IMR-90 (cell line): ENCODE results near the gene BRCA2. TPM values are rescaled to one million over a fixed set of nuclear protein-coding genes. Genes with fewer than 3 reads are reported as not detected.

Experiments
- ATAC-seq: fragments of 200-7000 bp; cut with Tn5 transposase; 2 replicates; pipeline ENCODE4 v1.9.1; 2020; ENCODE audit warnings: low read depth, mild to moderate bottlenecking, moderate library complexity
- BruUV-seq: library from RNA; stranded (reverse); fragments of 400-500 nt; replicated peaks from 2 replicates; lab custom pipeline; 2021; lab: Mats Ljungman, UMichigan
- CTCF ChIA-PET: fragments of 300-600 bp; formaldehyde crosslinking; extraction: SDS; loops from one replicate; lab custom pipeline; 2021; ENCODE audit warnings: antibody characterized with exemption; lab: Yijun Ruan, JAX
- POLR2A ChIA-PET: fragments of 300-600 bp; sonication (Branson Sonifier 250); formaldehyde crosslinking; loops from one replicate; lab custom pipeline; 2022; ENCODE audit warnings: antibody characterized with exemption; ENCODE audit not compliant: unreplicated experiment; lab: Charles Lee
- DNase-seq: peaks from one replicate; pipeline ENCODE4 v3.0.0; 2013
- H2AFZ ChIP-seq: replicated peaks from 2 replicates; pipeline ENCODE3; 2013; ENCODE audit warnings: low read length, mild to moderate bottlenecking; ENCODE audit not compliant: poor library complexity
- H2AK5ac ChIP-seq: 2 replicates; pipeline ENCODE4 v1.6.1; 2013; ENCODE audit warnings: low read depth, low read length, inconsistent platforms
- H2AK9ac ChIP-seq: replicated peaks from 2 replicates; pipeline ENCODE3; 2013; ENCODE audit warnings: mild to moderate bottlenecking, low read depth, low read length, moderate library complexity; ENCODE audit not compliant: poor library complexity
- H2BK120ac ChIP-seq: 2 replicates; pipeline ENCODE4 v1.6.1; 2013; ENCODE audit warnings: low read depth, low read length, inconsistent platforms
- H2BK15ac ChIP-seq: 3 replicates; pipeline ENCODE4 v1.6.1; 2013; ENCODE audit warnings: low read depth, low read length, inconsistent platforms
- H2BK20ac ChIP-seq: 2 replicates; pipeline ENCODE4 v1.6.1; 2013; ENCODE audit warnings: low read depth, mild to moderate bottlenecking, inconsistent platforms, low read length, moderate library complexity
- H2BK5ac ChIP-seq: 2 replicates; pipeline ENCODE4 v1.6.1; 2013; ENCODE audit warnings: mild to moderate bottlenecking, low read depth, low read length, inconsistent platforms; ENCODE audit not compliant: poor library complexity, severe bottlenecking
- H3K14ac ChIP-seq: replicated peaks from 2 replicates; pipeline ENCODE4 v1.6.1; 2013; ENCODE audit warnings: low read depth, low read length, inconsistent platforms
- H3K18ac ChIP-seq: 2 replicates; pipeline ENCODE4 v1.6.1; 2013; ENCODE audit warnings: low read depth, low read length, control low read depth
- H3K23ac ChIP-seq: 2 replicates; pipeline ENCODE4 v1.6.1; 2013; ENCODE audit warnings: low read depth, low read length, inconsistent platforms
- H3K27ac ChIP-seq: 2 replicates; pipeline ENCODE4 v1.5.1; 2013; ENCODE audit warnings: mild to moderate bottlenecking, control low read depth, low read length; ENCODE audit not compliant: insufficient read depth
- H3K27me3 ChIP-seq: 2 replicates; pipeline ENCODE4 v1.6.1; 2013; ENCODE audit warnings: low read length; ENCODE audit not compliant: control insufficient read depth, insufficient read depth
- H3K36me3 ChIP-seq: 2 replicates; pipeline ENCODE4 v1.6.1; 2013; ENCODE audit warnings: low read length, mixed read lengths; ENCODE audit not compliant: control insufficient read depth, insufficient read depth
- H3K4ac ChIP-seq: 2 replicates; pipeline ENCODE4 v1.6.1; 2013; ENCODE audit warnings: low read depth, low read length, inconsistent platforms
- H3K4me1 ChIP-seq: 2 replicates; pipeline ENCODE4 v1.6.1; 2013; ENCODE audit warnings: low read length, mixed read lengths; ENCODE audit not compliant: control insufficient read depth, insufficient read depth
- H3K4me2 ChIP-seq: 2 replicates; pipeline ENCODE4 v1.6.1; 2013; ENCODE audit warnings: low read depth, mild to moderate bottlenecking, control low read depth, low read length, moderate library complexity
- H3K4me3 ChIP-seq: 2 replicates; pipeline ENCODE4 v1.5.1; 2013; ENCODE audit warnings: low read depth, mild to moderate bottlenecking, control low read depth, low read length, moderate library complexity; ENCODE audit not compliant: insufficient read depth
- H3K56ac ChIP-seq: 2 replicates; pipeline ENCODE4 v1.6.1; 2013; ENCODE audit warnings: low read length, inconsistent platforms; ENCODE audit not compliant: insufficient read depth; ENCODE audit errors: extremely low read depth
- H3K79me1 ChIP-seq, 2 experiments: 2 replicates each; pipeline ENCODE4 v1.6.1; 2013; ENCODE audit warnings: low read length in 2 of 2, inconsistent platforms in 1 of 2, low read depth in 1 of 2
- H3K9ac ChIP-seq: 2 replicates; pipeline ENCODE4 v1.6.1; 2013; ENCODE audit warnings: low read depth, low read length, control low read depth
- H3K9me1 ChIP-seq: 2 replicates; pipeline ENCODE4 v1.6.1; 2013; ENCODE audit warnings: low read length, inconsistent platforms; ENCODE audit not compliant: insufficient read depth
- H3K9me3 ChIP-seq: 2 replicates; pipeline ENCODE4 v1.6.1; 2013; ENCODE audit warnings: low read length; ENCODE audit not compliant: control insufficient read depth, insufficient read depth
- H4K20me1 ChIP-seq: 2 replicates; pipeline ENCODE4 v1.6.1; 2013; ENCODE audit warnings: low read length, inconsistent platforms; ENCODE audit not compliant: insufficient read depth
- H4K5ac ChIP-seq: 2 replicates; pipeline ENCODE4 v1.6.1; 2013; ENCODE audit warnings: mild to moderate bottlenecking, low read depth, low read length, control low read depth
- H4K8ac ChIP-seq, 2 experiments: 2 replicates each; pipeline ENCODE4 v1.6.1; 2013; ENCODE audit warnings: low read depth in 2 of 2, low read length in 2 of 2, control low read depth in 1 of 2, inconsistent platforms in 1 of 2
- H4K91ac ChIP-seq: 2 replicates; pipeline ENCODE4 v1.6.1; 2013; ENCODE audit warnings: low read depth, low read length, inconsistent platforms; ENCODE audit not compliant: insufficient read depth
- BHLHE40 ChIP-seq: fragments of 150-350 bp; IDR thresholded peaks from 2 replicates; pipeline ENCODE4 v1.6.1; 2016; ENCODE audit warnings: mild to moderate bottlenecking, low read depth, low read length
- CEBPB ChIP-seq: IDR thresholded peaks from 2 replicates; pipeline ENCODE4 v1.6.1; 2012; ENCODE audit warnings: low read depth, low read length, improper control_type of control experiment
- CHD1 ChIP-seq: IDR thresholded peaks from 2 replicates; pipeline ENCODE4 v1.6.1; 2012; ENCODE audit warnings: low read depth, low read length, improper control_type of control experiment
- FOS ChIP-seq: fragments of 150-350 bp; IDR thresholded peaks from 2 replicates; pipeline ENCODE4 v1.6.1; 2016; ENCODE audit warnings: low read depth, low read length
- MAZ ChIP-seq: IDR thresholded peaks from 2 replicates; pipeline ENCODE4 v1.6.1; 2012; ENCODE audit warnings: low read depth, mild to moderate bottlenecking, low read length, improper control_type of control experiment, moderate library complexity, borderline replicate concordance
- MXI1 ChIP-seq: IDR thresholded peaks from 2 replicates; pipeline ENCODE4 v1.6.1; 2012; ENCODE audit warnings: low read depth, mild to moderate bottlenecking, low read length, moderate library complexity, borderline replicate concordance
- NFE2L2 ChIP-seq: fragments of 150-350 bp; IDR thresholded peaks from 2 replicates; pipeline ENCODE4 v1.6.1; 2016; ENCODE audit warnings: low read depth, mild to moderate bottlenecking, low read length
- POLR2A ChIP-seq: IDR thresholded peaks from 2 replicates; pipeline ENCODE4 v1.6.1; 2012; ENCODE audit warnings: mild to moderate bottlenecking, low read depth, low read length
- RAD21 ChIP-seq: IDR thresholded peaks from 2 replicates; pipeline ENCODE4 v1.6.1; 2012; ENCODE audit warnings: low read length, improper control_type of control experiment
- RCOR1 ChIP-seq: IDR thresholded peaks from 2 replicates; pipeline ENCODE4 v1.6.1; 2012; ENCODE audit warnings: mild to moderate bottlenecking, low read length, improper control_type of control experiment; ENCODE audit not compliant: insufficient replicate concordance
- RFX5 ChIP-seq: IDR thresholded peaks from 2 replicates; pipeline ENCODE4 v1.8.0; 2012; ENCODE audit warnings: low read depth, mild to moderate bottlenecking, low read length, moderate library complexity
- SMC3 ChIP-seq: fragments of 150-350 bp; IDR thresholded peaks from 2 replicates; pipeline ENCODE4 v1.6.1; 2016; ENCODE audit warnings: low read depth, mild to moderate bottlenecking, antibody characterized with exemption, low read length, moderate library complexity
- WGBS, 2 experiments: methylation state at CpG; one replicate each; pipeline versions ENCODE4 v1.1.5 to v1.1.7; 2013; ENCODE audit warnings: missing lambda C conversion rate in 2 of 2; ENCODE audit not compliant: insufficient read length in 1 of 2; ENCODE audit errors: extremely low coverage in 2 of 2; 5-methylcytosine and 5-hydroxymethylcytosine counted together
- dilution Hi-C: fragments of 300-500 bp; cut with HindIII; formaldehyde crosslinking; loops from one replicate; pipeline ENCODE4 v1.14.3; 2018; ENCODE audit warnings: low sequenced_read_pairs; ENCODE audit not compliant: unreplicated experiment
- in situ Hi-C: fragments of 300-500 bp; cut with MboI; formaldehyde crosslinking; loops from 3 replicates; pipeline ENCODE4 v1.14.3; 2019; ENCODE audit warnings: low sequenced_read_pairs, inconsistent platforms, mixed read lengths
- intact Hi-C: fragments of 100-400 bp; cut with micrococcal nuclease; formaldehyde crosslinking; loops from 2 replicates; pipeline ENCODE4 v1.10.0; 2022
- polyA plus RNA-seq, 3 experiments: library from polyadenylated mRNA; depleted of rRNA; stranded (reverse); fragments of >200 nt; gene quantifications; 2 replicates each; pipeline ENCODE4 v1.2.3, GENCODE V29; 2012; ENCODE audit warnings: low replicate concordance in 1 of 3
- total RNA-seq: library from RNA; depleted of rRNA; stranded (reverse); fragments of >200 nt; gene quantifications from 2 replicates; pipeline ENCODE4 v1.2.3, GENCODE V29; 2012
- TF ChIP-seq, protein P1 (sequence below): fragments of 150-350 bp; IDR thresholded peaks from 2 replicates; pipeline ENCODE4 v1.6.1; 2016; ENCODE audit warnings: low read depth, mild to moderate bottlenecking, low read length, moderate library complexity, borderline replicate concordance
- TF ChIP-seq, protein P2 (sequence below): fragments of 150-350 bp; IDR thresholded peaks from 2 replicates; pipeline ENCODE4 v1.6.1; 2017; ENCODE audit warnings: mild to moderate bottlenecking, antibody characterized with exemption, low read length, low read depth

Gene BRCA2
- total and polyA plus RNA-seq, 2 of the 4 experiments (the other 2 are of a cell fraction): 2.0 to 9.7 TPM

DNA sequence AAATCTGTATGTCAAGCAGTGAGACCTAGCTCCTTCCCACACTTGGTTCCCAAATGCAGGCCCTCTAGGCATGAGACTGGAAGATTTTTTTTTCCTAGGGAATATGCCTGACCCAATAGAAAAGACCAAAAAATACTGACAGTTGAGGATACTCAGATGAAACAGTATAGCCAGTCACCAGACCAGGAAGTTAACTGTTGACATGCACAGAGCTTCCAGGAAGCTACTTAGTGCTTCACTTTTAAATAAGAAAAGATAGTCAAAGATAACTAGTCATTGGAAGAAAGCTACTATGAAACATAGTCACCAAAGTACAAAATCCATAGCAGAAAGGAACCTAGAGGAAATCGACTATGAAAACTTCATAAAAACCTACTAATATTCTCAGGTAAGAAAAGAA lies 32.3 kb downstream of the BRCA2 start:
- Histone ChIP-seq H3K9me3 (no peaks in the 10 kb centered on the region), H3K56ac (no peak overlapping the region), H3K9me1 (no peaks in the 10 kb centered on the region), H3K4ac (no peak overlapping the region), H3K4me3 (no peak overlapping the region), H2BK20ac (no peak overlapping the region), H4K91ac (no peak overlapping the region), H3K27me3 (no peaks in the 10 kb centered on the region), H3K4me2 (no peak overlapping the region), H2AK9ac (no peak overlapping the region), H3K36me3 (no peaks in the 10 kb centered on the region), H3K27ac (no peak overlapping the region), H4K20me1 (no peaks in the 10 kb centered on the region), H3K79me1 (no peaks in the 10 kb centered on the region), H2BK5ac (no peak overlapping the region), H2AFZ (no peak overlapping the region), H3K9ac (no peak overlapping the region), H3K18ac (no peak overlapping the region), H4K8ac (no peak overlapping the region), H3K23ac (no peak overlapping the region), H2BK120ac (no peak overlapping the region), H3K4me1 (no peaks in the 10 kb centered on the region), H4K5ac (no peak overlapping the region), H2BK15ac (no peak overlapping the region), H2AK5ac (no peak overlapping the region), H3K14ac (no peak overlapping the region)
- DNase-seq (no peak), ATAC-seq (no peak)
- dilution Hi-C loops (no loop called here), in situ Hi-C loops (no loop called here), intact Hi-C loops (no loop called here)
- ChIA-PET CTCF (interaction anchor here (0.7 to 1.1 kb wide), 2 partner anchors 14 to 43 kb away, joined by 3 read pairs; no protein-coding TSS in a partner anchor), POLR2A (interaction anchor here (0.6 kb wide), 1 partner anchor 8 kb away, joined by 5 read pairs; no protein-coding TSS in a partner anchor)
- no peak for TF ChIP-seq MAZ
- TF ChIP-seq MXI1: no peak
- no peak for TF ChIP-seq FOS
- TF ChIP-seq CHD1: no peak
- TF ChIP-seq, protein P1, sequence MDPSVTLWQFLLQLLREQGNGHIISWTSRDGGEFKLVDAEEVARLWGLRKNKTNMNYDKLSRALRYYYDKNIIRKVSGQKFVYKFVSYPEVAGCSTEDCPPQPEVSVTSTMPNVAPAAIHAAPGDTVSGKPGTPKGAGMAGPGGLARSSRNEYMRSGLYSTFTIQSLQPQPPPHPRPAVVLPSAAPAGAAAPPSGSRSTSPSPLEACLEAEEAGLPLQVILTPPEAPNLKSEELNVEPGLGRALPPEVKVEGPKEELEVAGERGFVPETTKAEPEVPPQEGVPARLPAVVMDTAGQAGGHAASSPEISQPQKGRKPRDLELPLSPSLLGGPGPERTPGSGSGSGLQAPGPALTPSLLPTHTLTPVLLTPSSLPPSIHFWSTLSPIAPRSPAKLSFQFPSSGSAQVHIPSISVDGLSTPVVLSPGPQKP: no peak
- TF ChIP-seq RCOR1: no peak
- no peak for TF ChIP-seq SMC3
- no peak for TF ChIP-seq RAD21
- TF ChIP-seq RFX5: no peak
- TF ChIP-seq, protein P2, sequence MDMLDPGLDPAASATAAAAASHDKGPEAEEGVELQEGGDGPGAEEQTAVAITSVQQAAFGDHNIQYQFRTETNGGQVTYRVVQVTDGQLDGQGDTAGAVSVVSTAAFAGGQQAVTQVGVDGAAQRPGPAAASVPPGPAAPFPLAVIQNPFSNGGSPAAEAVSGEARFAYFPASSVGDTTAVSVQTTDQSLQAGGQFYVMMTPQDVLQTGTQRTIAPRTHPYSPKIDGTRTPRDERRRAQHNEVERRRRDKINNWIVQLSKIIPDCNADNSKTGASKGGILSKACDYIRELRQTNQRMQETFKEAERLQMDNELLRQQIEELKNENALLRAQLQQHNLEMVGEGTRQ: no peak
- TF ChIP-seq NFE2L2: no peak
- TF ChIP-seq CEBPB: no peak
- TF ChIP-seq POLR2A: no peak
- TF ChIP-seq BHLHE40: no peak
- no CpG with 5 or more reads among the region's 1 CpG for WGBS, 2 experiments
- BruUV-seq: no TSS peak
